CD4-positive, alpha-beta T cell treated with Interleukin-10 for 1 hour (primary cell): Measurements from ENCODE around the gene GTPBP1.

Experiments used
- DNase-seq: peaks from one replicate; pipeline ENCODE4 v3.0.0-alpha.2; 2020

GTPBP1 gene

GRCh38 chr22:38761202-38762162 is 55.7 kb downstream of the GTPBP1 start:
- no peak for DNase-seq

GRCh38 chr22:38762551-38762983 is 56.8 kb downstream of the GTPBP1 start:
- DNase-seq = no peak

GRCh38 chr22:38766076-38766777 is 60.5 kb downstream of the GTPBP1 start:
- DNase-seq = peak; percentile 62

GRCh38 chr22:38767313-38767712 is 61.6 kb downstream of the GTPBP1 start:
- no peak for DNase-seq

- DNase-seq = no peak
These were observed 62.3 kb downstream of the GTPBP1 start for GRCh38 chr22:38768036-38768435.

- DNase-seq = no peak
These were observed 64.7 kb downstream of the GTPBP1 start for GRCh38 chr22:38770257-38770949.

- DNase-seq = no peak
These were observed 66.8 kb downstream of the GTPBP1 start for GRCh38 chr22:38772623-38772873.

- DNase-seq = no peak
These were observed 67.7 kb downstream of the GTPBP1 start for GRCh38 chr22:38773363-38773946.

- DNase-seq = no peak
These were observed 68.9 kb downstream of the GTPBP1 start for GRCh38 chr22:38774496-38775166.

GRCh38 chr22:38775656-38776055 is 69.9 kb downstream of the GTPBP1 start:
- no peak for DNase-seq

GRCh38 chr22:38776086-38776485 is 70.3 kb downstream of the GTPBP1 start:
- DNase-seq = no peak

GRCh38 chr22:38777087-38777671 is 71.4 kb downstream of the GTPBP1 start:
- DNase-seq = no peak

GRCh38 chr22:38781033-38781432 is 75.3 kb downstream of the GTPBP1 start:
- DNase-seq = no peak

GRCh38 chr22:38782402-38783094 is 76.8 kb downstream of the GTPBP1 start:
- DNase-seq = no peak
